VCaP (cell line): ENCODE results near the gene SMCR8.

ENCODE experiments used
- H3K27ac ChIP-seq: fragments of 450-650 bp; 2 replicates; pipeline ENCODE4 v1.5.1; 2017
- TF ChIP-seq, protein P1 (sequence below): fragments of 450-650 bp; conservative IDR thresholded peaks from 2 replicates; pipeline ENCODE4 v1.5.1; 2017; ENCODE audit warnings: mild to moderate bottlenecking, moderate library complexity

SMCR8 gene

DNA sequence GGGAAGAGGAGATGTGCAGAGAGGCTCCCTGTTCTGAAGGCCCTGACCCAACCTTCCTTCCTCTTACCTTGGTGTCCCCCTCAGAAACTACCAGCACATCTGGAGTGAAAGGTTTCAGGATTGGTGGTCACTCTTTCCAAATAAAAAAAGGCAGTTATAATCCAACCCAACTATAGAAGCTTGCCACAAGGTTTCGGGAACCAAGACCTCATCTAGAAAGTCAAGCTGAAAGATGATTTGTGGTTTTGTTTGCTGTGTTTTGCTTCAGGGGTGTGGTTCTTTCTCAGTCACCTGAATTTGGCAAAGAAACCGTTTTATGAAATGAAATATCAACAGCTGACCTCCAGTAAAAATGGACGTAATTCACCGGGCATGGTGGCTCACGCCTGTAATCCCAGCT, 28.9 kb downstream of the SMCR8 start:
- no peak overlapping the region for H3K27ac ChIP-seq
- TF ChIP-seq, protein P1, sequence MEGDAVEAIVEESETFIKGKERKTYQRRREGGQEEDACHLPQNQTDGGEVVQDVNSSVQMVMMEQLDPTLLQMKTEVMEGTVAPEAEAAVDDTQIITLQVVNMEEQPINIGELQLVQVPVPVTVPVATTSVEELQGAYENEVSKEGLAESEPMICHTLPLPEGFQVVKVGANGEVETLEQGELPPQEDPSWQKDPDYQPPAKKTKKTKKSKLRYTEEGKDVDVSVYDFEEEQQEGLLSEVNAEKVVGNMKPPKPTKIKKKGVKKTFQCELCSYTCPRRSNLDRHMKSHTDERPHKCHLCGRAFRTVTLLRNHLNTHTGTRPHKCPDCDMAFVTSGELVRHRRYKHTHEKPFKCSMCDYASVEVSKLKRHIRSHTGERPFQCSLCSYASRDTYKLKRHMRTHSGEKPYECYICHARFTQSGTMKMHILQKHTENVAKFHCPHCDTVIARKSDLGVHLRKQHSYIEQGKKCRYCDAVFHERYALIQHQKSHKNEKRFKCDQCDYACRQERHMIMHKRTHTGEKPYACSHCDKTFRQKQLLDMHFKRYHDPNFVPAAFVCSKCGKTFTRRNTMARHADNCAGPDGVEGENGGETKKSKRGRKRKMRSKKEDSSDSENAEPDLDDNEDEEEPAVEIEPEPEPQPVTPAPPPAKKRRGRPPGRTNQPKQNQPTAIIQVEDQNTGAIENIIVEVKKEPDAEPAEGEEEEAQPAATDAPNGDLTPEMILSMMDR: no peak

DNA sequence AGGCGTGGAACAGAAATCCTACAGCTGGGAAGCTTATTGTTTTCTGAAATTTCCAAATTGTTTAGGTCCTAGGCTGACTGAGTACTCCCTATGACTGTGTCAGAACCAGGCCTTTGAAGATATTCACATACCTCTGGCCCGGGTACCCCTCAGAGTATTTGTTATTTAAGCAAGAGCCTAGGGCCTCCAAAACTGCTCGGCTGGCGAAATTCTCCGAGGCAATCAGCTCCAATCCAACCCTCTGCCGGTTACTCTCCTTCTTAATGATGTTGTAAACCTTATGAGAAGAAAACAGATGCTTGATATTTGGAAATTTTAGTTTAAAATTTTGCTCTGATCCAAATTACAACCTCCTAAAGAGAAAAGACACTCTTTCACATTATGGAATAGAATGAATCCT, 38.4 kb downstream of the SMCR8 start:
- no peak overlapping the region for H3K27ac ChIP-seq
- TF ChIP-seq, protein P1: no peak

DNA sequence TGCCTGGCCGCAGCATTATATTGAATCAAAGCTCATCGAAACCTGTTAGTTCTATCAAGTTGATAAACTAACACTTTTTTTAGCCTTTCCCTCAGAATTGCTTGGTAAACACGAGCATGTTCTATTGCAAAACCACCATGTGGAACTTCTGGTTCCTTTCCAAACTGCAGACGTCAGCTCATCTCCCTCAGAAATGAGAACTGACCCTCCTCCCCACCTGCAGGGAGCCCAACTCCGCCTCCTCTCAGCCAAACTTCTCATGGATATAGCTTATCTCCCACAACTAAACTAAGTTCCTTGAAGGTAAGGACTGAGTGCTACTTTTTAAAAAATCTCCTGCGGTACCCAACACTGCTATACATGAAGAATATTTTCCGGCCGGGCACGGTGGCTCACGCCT, 41.5 kb downstream of the SMCR8 start:
- H3K27ac ChIP-seq: no peak overlapping the region
- TF ChIP-seq, protein P1: no peak

DNA sequence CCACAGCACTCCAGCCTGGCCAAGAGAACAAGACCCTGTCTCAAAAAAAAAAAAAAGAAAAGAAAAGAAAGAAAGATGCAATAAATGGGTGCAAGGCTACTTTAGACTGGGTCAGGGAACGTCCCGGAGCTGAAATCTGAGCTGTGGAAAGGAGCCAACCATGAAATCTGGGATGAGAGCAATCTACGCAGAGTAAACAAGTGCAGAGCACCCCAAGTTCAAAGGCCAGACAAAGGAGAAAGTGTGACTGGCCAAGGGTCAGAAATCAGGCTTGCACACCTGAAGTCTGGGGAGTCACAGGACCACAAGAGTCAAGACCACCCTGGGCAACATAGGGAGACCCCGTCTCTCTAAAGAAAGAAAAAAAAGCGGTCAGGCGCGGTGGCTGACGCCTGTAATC, 45.4 kb downstream of the SMCR8 start:
- TF ChIP-seq, protein P1: no peak
- H3K27ac ChIP-seq: no peak overlapping the region

DNA sequence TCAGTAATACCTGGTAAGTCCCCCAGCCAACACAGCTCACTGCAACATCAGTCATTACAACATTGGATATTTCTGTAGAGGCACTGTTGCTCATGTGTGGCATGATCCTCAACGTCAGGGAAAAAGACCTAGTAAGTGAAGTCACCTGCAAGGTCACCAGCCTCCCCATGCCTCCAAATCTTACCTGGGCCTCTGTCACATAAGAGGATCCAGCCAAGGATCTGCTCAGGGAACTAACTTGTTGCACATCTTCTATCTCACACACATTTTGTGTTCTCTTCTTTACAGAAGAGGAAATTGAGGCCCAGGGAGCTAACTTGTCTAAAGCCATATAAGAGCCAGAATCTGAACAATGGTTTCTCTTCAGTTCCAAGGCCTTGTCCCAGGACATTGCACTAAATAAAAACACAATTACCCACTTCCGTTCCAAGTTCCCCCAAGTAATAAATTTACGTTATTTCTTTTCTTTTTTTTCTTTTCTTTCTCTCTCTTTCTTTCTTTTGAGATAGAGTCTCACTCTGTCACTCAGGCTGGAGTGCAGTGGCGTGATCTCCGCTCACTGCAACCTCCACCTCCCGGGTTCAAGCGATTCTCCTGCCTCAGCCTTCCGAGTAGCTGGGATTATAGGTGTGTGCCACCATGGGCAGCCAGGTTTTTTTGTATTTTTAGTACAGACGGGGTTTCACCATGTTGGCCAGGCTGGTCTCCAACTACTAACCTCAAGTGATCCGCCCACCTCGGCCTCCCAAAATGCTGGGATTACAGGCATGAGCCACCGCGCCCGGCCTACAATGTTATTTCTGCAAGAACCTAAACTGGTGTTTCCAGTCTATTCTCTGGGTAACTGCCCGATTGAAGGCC, 47.0 kb downstream of the SMCR8 start:
- H3K27ac ChIP-seq: peak overlapping the region; percentile 89
- TF ChIP-seq, protein P1: no peak

DNA sequence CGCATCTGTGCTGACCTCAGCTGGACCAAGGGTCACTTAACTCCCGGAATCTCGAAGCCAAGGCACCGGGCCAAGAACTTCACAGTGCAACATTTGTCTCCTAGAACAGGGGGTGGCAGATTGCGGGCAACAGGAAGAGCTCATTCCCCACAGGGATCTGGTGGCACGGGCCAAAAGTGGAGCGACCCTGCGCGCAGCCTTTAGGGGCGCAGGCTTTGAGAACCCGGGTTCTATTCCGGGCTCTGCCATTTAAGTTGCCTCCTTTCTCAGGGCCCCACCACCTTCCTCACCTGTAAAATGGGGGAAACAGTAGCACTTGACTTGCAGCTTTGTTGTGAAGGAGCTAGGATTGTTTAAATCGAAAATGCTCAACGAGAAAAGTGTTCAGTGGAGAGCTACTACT, 47.6 kb downstream of the SMCR8 start:
- TF ChIP-seq, protein P1: no peak
- peak overlapping the region; percentile 89 for H3K27ac ChIP-seq

DNA sequence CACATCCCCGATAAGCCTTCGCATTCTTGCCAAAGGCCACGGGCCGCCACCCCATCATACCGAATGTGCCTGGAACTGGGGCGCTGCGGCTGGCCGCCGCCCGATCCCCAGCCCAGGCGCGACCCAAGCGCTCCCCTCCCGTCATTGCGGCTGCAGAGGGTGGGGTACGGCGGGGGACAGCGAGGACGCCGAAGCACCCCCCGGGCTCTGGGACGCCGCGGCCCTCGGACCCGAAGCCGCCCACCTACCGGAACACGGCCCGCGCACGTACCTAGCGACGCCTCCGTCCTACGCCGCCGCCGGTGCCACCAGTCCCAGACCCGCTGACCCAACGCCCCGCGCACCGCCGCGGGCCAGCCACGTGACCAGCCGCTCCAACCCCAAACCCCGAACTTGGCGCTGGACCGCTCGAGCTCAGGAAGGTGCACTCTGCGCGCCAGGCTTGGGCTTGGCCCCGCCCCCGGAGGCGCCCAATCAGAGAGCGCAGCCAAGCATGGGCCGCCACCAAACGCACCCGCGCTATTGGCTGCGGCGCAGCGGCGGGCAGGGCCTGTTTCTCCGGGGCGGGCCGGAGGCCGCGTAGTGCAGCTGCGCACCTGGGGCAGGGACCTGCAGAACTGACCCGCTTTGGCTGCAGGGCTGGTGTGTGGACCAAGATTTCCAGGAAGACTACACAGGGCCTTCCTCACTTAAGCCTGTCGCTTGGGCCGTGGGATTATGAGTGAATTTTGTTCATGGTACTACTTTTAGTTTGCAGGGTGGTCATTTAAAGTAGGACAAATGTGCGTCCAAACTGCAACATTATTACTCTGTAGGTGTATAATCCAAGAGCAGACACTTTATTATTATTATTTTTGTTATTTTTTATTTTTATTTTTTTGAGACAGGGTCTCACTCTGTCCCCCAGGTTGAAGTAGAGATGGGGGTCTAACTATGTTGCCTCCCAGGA, 48.3 kb downstream of the SMCR8 start, which contains the start of gene SHMT1:
Gene SHMT1 (minus strand): TSS at position 450 of the 949 bp plus-strand sequence. CDS start 7,569 bp downstream, outside the sequence.
- peak within 1 kb of the TSS; percentile 89 for H3K27ac ChIP-seq

More for the DNA sequence above, 48.3 kb downstream of the SMCR8 start, which contains the start of gene SHMT1:
- TF ChIP-seq, protein P1: no peak
